Fibroblast of villous mesenchyme (primary cell): ENCODE measurements around the gene SLC35A2. TPM values are rescaled to one million over a fixed set of nuclear protein-coding genes. Genes with fewer than 3 reads are reported as not detected.

Experiments used
- DNase-seq: peaks from one replicate; pipeline ENCODE4 v3.0.0-alpha.2; 2010; ENCODE audit warnings: low read depth
- H3K4me3 ChIP-seq: 2 replicates; pipeline ENCODE4 v1.5.1; 2011; ENCODE audit warnings: low read depth, mild to moderate bottlenecking, low read length
- CTCF ChIP-seq: IDR thresholded peaks from 2 replicates; pipeline ENCODE4 v1.5.1; 2012; ENCODE audit warnings: low read depth, mild to moderate bottlenecking, low read length; ENCODE audit not compliant: insufficient read depth
- total RNA-seq: library from RNA; depleted of rRNA; stranded (reverse); fragments of >200 nt; gene quantifications from 2 replicates; pipeline ENCODE4 v1.2.3, GENCODE V29; 2012

The SLC35A2 gene
- 17.1 and 25.5 TPM in 2 replicates for total RNA-seq

GRCh38 chrX:48911412-48912182 is at the start of gene SLC35A2:
Gene SLC35A2, minus strand, starts transcription at chrX:48911646. Its CDS starts 10 bp downstream, at chrX:48911636.
- H3K4me3 ChIP-seq: peak within 1 kb of the TSS; percentile 65
- TF ChIP-seq CTCF: no peak
- peak; percentile 69 for DNase-seq

GRCh38 chrX:48960291-48960690 is 48.8 kb upstream of the SLC35A2 start:
- DNase-seq: no peak
- no peak overlapping the region for H3K4me3 ChIP-seq
- TF ChIP-seq CTCF: no peak

GRCh38 chrX:48958635-48959094 is 47.2 kb upstream of the SLC35A2 start:
- peak; percentile 70 for DNase-seq

GRCh38 chrX:48957827-48958634 is 46.6 kb upstream of the SLC35A2 start:
- TF ChIP-seq CTCF: no peak
- DNase-seq: peak; percentile 99
- H3K4me3 ChIP-seq: peak overlapping the region; percentile 68

More at GRCh38 chrX:48958635-48959094, 47.2 kb upstream of the SLC35A2 start:
- peak overlapping the region; percentile 55 for H3K4me3 ChIP-seq
- no peak for TF ChIP-seq CTCF

GRCh38 chrX:48957477-48957826 is 46.0 kb upstream of the SLC35A2 start, which contains the start of gene OTUD5:
Gene OTUD5, minus strand, starts transcription at chrX:48957607. Its CDS starts 37 bp downstream, at chrX:48957570.
- peak within 1 kb of the TSS; percentile 68 for H3K4me3 ChIP-seq
- no peak for DNase-seq
- no peak for TF ChIP-seq CTCF

GRCh38 chrX:48956728-48957414 is 45.4 kb upstream of the SLC35A2 start:
- no peak for DNase-seq
- TF ChIP-seq CTCF: no peak

More at GRCh38 chrX:48956728-48957414, 45.4 kb upstream of the SLC35A2 start:
- peak overlapping the region; percentile 68 for H3K4me3 ChIP-seq
